ENCODE data around the gene PSMF1. TPM values are rescaled to one million over a fixed set of nuclear protein-coding genes. Genes with fewer than 3 reads are reported as not detected.

PSMF1 gene
- total and polyA plus RNA-seq, 2 donors (not counting 1 experiment from before 2014, with no cell fraction given), result 26.4 to 141 TPM

DNA sequence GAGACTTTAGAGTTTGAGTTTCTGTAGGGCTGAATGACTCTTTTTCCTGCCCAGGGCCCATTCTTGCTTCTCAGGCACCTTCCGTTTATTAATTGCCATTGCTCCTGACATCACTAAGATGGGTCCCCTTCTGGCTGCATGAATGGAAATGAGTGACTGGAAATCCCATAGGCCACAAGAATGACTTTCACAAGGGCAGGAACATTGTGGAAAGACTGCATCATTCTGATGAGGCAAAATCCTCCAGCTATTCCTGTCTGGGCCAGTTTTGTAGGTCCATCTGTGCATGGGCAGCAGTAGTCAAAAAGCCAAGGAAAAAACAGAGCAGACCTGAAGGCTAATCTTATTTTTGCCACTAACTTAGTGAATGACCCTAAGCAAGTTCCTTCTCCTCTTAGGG lies 47.1 kb downstream of the PSMF1 start:
- Histone ChIP-seq H3K36me3 (ENCODE audit: control insufficient read depth, insufficient read depth, low read length) (peaks cover 22% of the 10 kb centered on the region), H3K27me3 (ENCODE audit: control insufficient read depth, insufficient read depth, low read length) (no peaks in the 10 kb centered on the region), H2AFZ (ENCODE audit: low read length) (no peak overlapping the region), H3K4me1 (ENCODE audit: control insufficient read depth, extremely low read depth, insufficient read depth, low read length) (no peaks in the 10 kb centered on the region), H3K4me3 (replicated peaks in 1 of 4; ENCODE audit: control extremely low read depth in 1 of 4, insufficient read depth in 1 of 4, low read depth in 3 of 4, low read length in 4 of 4) (no peak overlapping the region), H3K9ac (ENCODE audit: insufficient read depth, low read length) (no peak overlapping the region), H4K20me1 (ENCODE audit: control insufficient read depth, extremely low read depth, insufficient read depth, low read length) (no peaks in the 10 kb centered on the region), H3K79me2 (ENCODE audit: control insufficient read depth, insufficient read depth, low read length) (no peaks in the 10 kb centered on the region), H3K9me3 (ENCODE audit: control insufficient read depth, insufficient read depth, low read depth, low read length) (no peaks in the 10 kb centered on the region), H3K4me2 (ENCODE audit: extremely low read depth, insufficient read depth, low read length) (no peak overlapping the region), H3K27ac (ENCODE audit: insufficient read depth, low read length) (no peak overlapping the region)
- TF ChIP-seq, protein P1, sequence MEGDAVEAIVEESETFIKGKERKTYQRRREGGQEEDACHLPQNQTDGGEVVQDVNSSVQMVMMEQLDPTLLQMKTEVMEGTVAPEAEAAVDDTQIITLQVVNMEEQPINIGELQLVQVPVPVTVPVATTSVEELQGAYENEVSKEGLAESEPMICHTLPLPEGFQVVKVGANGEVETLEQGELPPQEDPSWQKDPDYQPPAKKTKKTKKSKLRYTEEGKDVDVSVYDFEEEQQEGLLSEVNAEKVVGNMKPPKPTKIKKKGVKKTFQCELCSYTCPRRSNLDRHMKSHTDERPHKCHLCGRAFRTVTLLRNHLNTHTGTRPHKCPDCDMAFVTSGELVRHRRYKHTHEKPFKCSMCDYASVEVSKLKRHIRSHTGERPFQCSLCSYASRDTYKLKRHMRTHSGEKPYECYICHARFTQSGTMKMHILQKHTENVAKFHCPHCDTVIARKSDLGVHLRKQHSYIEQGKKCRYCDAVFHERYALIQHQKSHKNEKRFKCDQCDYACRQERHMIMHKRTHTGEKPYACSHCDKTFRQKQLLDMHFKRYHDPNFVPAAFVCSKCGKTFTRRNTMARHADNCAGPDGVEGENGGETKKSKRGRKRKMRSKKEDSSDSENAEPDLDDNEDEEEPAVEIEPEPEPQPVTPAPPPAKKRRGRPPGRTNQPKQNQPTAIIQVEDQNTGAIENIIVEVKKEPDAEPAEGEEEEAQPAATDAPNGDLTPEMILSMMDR (conservative IDR thresholded peaks at IDR 0.05 in 1 of 2, IDR thresholded peaks at IDR 0.05 in 1 of 2; ENCODE audit: low read depth in 1 of 2, low read length in 2 of 2), result no peak
- TF ChIP-seq EZH2 (IDR thresholded peaks at IDR 0.05; ENCODE audit: low read length, missing control alignments), result no peak
- no peak for DNase-seq (ENCODE audit: low read depth in 2 of 2)

DNA sequence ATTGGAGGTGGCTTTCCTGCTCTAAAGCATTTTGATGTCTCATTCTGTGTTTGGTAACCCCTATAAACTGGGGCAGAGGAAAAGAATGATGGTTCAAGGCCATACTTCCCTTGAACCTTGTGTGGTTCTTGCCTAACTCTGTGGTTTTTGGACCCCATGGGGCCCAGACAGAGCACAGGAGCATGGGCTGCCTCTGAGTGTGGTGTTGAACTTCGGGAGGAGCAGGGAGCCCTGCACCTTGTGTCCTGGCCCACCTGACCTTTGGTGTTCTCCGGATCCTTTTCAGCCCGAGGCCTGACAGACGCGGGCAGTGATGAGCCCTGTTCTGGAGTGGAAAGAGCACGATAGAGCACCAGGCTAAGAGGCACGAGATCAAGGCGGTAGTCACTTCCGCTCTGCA lies 47.5 kb downstream of the PSMF1 start:
- no peaks in the 10 kb centered on the region for H3K27me3 ChIP-seq (ENCODE audit: control insufficient read depth, insufficient read depth, low read length)
- no peak for DNase-seq (ENCODE audit: low read depth in 2 of 2)
- H3K36me3 ChIP-seq (ENCODE audit: control insufficient read depth, insufficient read depth, low read length), result peaks cover 23% of the 10 kb centered on the region
- no peaks in the 10 kb centered on the region for H3K9me3 ChIP-seq (ENCODE audit: control insufficient read depth, insufficient read depth, low read depth, low read length)
- H3K79me2 ChIP-seq (ENCODE audit: control insufficient read depth, insufficient read depth, low read length), result no peaks in the 10 kb centered on the region
- no peaks in the 10 kb centered on the region for H4K20me1 ChIP-seq (ENCODE audit: control insufficient read depth, extremely low read depth, insufficient read depth, low read length)
- no peak overlapping the region for H3K4me3 ChIP-seq (replicated peaks in 1 of 4; ENCODE audit: control extremely low read depth in 1 of 4, insufficient read depth in 1 of 4, low read depth in 3 of 4, low read length in 4 of 4)
- no peak overlapping the region for H3K27ac ChIP-seq (ENCODE audit: insufficient read depth, low read length)
- TF ChIP-seq, protein P1 (conservative IDR thresholded peaks at IDR 0.05 in 1 of 2, IDR thresholded peaks at IDR 0.05 in 1 of 2; ENCODE audit: low read depth in 1 of 2, low read length in 2 of 2), result no peak
- TF ChIP-seq EZH2 (IDR thresholded peaks at IDR 0.05; ENCODE audit: low read length, missing control alignments), result no peak
- H2AFZ ChIP-seq (ENCODE audit: low read length), result no peak overlapping the region
- no peaks in the 10 kb centered on the region for H3K4me1 ChIP-seq (ENCODE audit: control insufficient read depth, extremely low read depth, insufficient read depth, low read length)
- H3K9ac ChIP-seq (ENCODE audit: insufficient read depth, low read length), result no peak overlapping the region
- no peak overlapping the region for H3K4me2 ChIP-seq (ENCODE audit: extremely low read depth, insufficient read depth, low read length)

DNA sequence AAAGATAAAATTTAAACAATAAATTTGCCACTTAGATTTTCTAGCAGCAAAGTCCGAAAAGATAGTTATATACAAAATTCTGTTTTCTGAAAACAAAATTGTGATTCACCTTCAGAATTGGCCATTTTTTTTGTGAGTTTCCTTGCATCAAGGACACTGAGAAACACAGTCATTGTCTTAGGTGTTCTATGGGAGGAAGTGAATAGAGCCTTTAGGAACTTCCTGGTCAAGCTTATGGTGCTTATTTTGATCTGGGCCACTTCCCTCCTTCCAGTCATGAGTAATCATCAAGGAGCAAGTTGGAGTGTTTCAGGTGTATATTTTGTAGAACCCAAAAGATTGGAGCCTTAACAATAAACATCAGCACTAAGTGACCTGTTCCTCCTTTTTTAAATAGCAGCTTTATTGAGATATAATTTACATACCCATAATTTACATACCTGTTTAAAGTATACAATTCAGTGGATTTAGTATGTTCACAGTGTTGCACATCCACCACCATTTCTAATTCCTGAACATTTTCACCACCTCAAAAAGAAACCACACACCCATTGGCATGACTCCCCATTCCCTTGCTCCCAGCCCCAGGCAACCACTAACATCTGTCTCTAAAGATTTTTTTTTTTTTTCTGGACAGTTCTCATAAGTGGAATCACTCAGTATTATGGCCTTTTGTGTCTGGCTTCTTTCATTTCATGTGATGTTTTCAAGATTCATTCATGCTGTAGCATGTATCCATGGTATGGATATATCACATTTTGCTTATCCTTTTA lies 48.7 kb downstream of the PSMF1 start:
- Histone ChIP-seq H4K20me1 (ENCODE audit: control insufficient read depth, extremely low read depth, insufficient read depth, low read length) (no peaks in the 10 kb centered on the region), H3K36me3 (ENCODE audit: control insufficient read depth, insufficient read depth, low read length) (peaks cover 19% of the 10 kb centered on the region), H3K4me1 (ENCODE audit: control insufficient read depth, extremely low read depth, insufficient read depth, low read length) (no peaks in the 10 kb centered on the region), H3K4me3 (replicated peaks in 1 of 4; ENCODE audit: control extremely low read depth in 1 of 4, insufficient read depth in 1 of 4, low read depth in 3 of 4, low read length in 4 of 4) (no peak overlapping the region), H3K27me3 (ENCODE audit: control insufficient read depth, insufficient read depth, low read length) (no peaks in the 10 kb centered on the region), H3K9me3 (ENCODE audit: control insufficient read depth, insufficient read depth, low read depth, low read length) (no peaks in the 10 kb centered on the region), H3K79me2 (ENCODE audit: control insufficient read depth, insufficient read depth, low read length) (no peaks in the 10 kb centered on the region), H2AFZ (ENCODE audit: low read length) (no peak overlapping the region), H3K9ac (ENCODE audit: insufficient read depth, low read length) (no peak overlapping the region), H3K27ac (ENCODE audit: insufficient read depth, low read length) (no peak overlapping the region), H3K4me2 (ENCODE audit: extremely low read depth, insufficient read depth, low read length) (no peak overlapping the region)
- no peak for TF ChIP-seq EZH2 (IDR thresholded peaks at IDR 0.05; ENCODE audit: low read length, missing control alignments)
- TF ChIP-seq, protein P1 (conservative IDR thresholded peaks at IDR 0.05 in 1 of 2, IDR thresholded peaks at IDR 0.05 in 1 of 2; ENCODE audit: low read depth in 1 of 2, low read length in 2 of 2), result no peak
- no peak for DNase-seq (ENCODE audit: low read depth in 2 of 2)

All from fibroblast of lung (primary cell).